HG03280 (cell line): ENCODE results near the gene LRRK1.

Source experiments
- ATAC-seq: cut with Tn5 transposase; IDR thresholded peaks from one replicate; pipeline ENCODE4 v1.9.1; 2021; ENCODE audit warnings: mild to moderate bottlenecking, moderate library complexity; ENCODE audit not compliant: unreplicated experiment

The LRRK1 gene

GRCh38 chr15:101020451-101020850, 101.3 kb downstream of the LRRK1 start:
- no peak for ATAC-seq

- no peak for ATAC-seq
These were observed 101.8 kb downstream of the LRRK1 start for GRCh38 chr15:101020945-101021344.

GRCh38 chr15:101022306-101022705, 103.1 kb downstream of the LRRK1 start:
- ATAC-seq = no peak

GRCh38 chr15:101022876-101023275, 103.7 kb downstream of the LRRK1 start:
- no peak for ATAC-seq

GRCh38 chr15:101023501-101024072, 104.4 kb downstream of the LRRK1 start:
- no peak for ATAC-seq

- ATAC-seq = no peak
These were observed 105.0 kb downstream of the LRRK1 start for GRCh38 chr15:101024073-101024695.

- ATAC-seq = no peak
These were observed 105.7 kb downstream of the LRRK1 start for GRCh38 chr15:101024706-101025500.

GRCh38 chr15:101025501-101025885, 106.3 kb downstream of the LRRK1 start:
- no peak for ATAC-seq

GRCh38 chr15:101025896-101026631, 106.9 kb downstream of the LRRK1 start:
- no peak for ATAC-seq

GRCh38 chr15:101026656-101027272, 107.6 kb downstream of the LRRK1 start:
- ATAC-seq = no peak

GRCh38 chr15:101027273-101027901, 108.2 kb downstream of the LRRK1 start:
- ATAC-seq = no peak

- ATAC-seq = no peak
These were observed 108.8 kb downstream of the LRRK1 start for GRCh38 chr15:101027920-101028319.

- ATAC-seq = no peak
These were observed 109.2 kb downstream of the LRRK1 start for GRCh38 chr15:101028321-101028720.

- no peak for ATAC-seq
These were observed 109.7 kb downstream of the LRRK1 start for GRCh38 chr15:101028772-101029438.

GRCh38 chr15:101029971-101030661, 111.0 kb downstream of the LRRK1 start:
- ATAC-seq = no peak

- no peak for ATAC-seq
These were observed 112.1 kb downstream of the LRRK1 start for GRCh38 chr15:101031213-101031612.

- no peak for ATAC-seq
These were observed 114.6 kb downstream of the LRRK1 start for GRCh38 chr15:101033801-101034200.

- no peak for ATAC-seq
These were observed 116.5 kb downstream of the LRRK1 start for GRCh38 chr15:101035611-101036010.

- no peak for ATAC-seq
These were observed 117.0 kb downstream of the LRRK1 start for GRCh38 chr15:101036189-101036588.
